ENCODE data around the gene CDC14A.

Gene CDC14A

GRCh38 chr1:100308777-100309176 lies 43.5 kb upstream of the CDC14A start:
- no peak for TF ChIP-seq CTCF (IDR thresholded peaks at IDR 0.05; ENCODE audit: low read depth, low read length, missing control alignments)
- DNase-seq (ENCODE audit: low read depth): no peak
- H3K4me3 ChIP-seq (ENCODE audit: low read depth, low read length): no peak overlapping the region

GRCh38 chr1:100309863-100310262 lies 42.4 kb upstream of the CDC14A start:
- DNase-seq (ENCODE audit: low read depth): no peak
- H3K4me3 ChIP-seq (ENCODE audit: low read depth, low read length): no peak overlapping the region
- TF ChIP-seq CTCF (IDR thresholded peaks at IDR 0.05; ENCODE audit: low read depth, low read length, missing control alignments): no peak

DNA sequence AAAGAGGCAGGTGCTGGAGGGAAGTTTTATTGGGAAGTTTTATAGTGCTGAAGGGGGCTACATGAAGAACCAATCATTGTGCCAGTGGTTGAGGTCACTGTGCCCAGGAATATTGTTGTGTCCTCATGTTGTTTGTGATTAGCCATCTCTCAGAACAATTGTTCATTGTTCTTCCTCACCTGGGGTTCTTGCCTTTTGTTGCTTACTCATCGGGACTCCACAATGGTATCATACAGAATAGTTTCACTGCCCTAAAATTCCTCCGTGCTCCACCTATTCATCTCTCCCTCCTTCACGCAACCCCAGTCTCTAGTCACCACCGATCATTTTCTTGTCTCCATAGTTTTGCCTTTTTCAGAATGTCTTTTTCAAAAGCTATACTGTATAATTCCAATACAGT lies 38.9 kb upstream of the CDC14A start:
- TF ChIP-seq CTCF (IDR thresholded peaks at IDR 0.05; ENCODE audit: low read depth, low read length, missing control alignments): no peak
- no peak for DNase-seq (ENCODE audit: low read depth)
- no peak overlapping the region for H3K4me3 ChIP-seq (ENCODE audit: low read depth, low read length)

DNA sequence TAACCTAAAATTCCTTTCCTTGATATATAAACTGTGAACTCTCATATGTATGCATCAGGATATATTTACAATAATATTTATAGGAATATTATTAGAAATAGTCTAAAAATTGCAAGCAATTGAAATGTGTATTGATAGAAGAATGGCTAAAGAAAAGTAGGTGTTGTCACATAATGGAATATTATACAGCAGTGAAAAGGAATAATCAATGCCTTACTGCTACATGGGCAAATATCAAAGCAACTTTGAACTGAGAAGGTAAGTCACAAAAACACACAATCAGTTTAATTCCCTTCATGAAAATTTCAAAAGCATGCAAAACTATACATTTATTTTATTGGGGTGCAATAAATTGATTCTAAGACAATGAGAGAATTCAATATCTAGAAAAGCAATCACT lies 35.7 kb upstream of the CDC14A start:
- DNase-seq (ENCODE audit: low read depth): no peak
- no peak overlapping the region for H3K4me3 ChIP-seq (ENCODE audit: low read depth, low read length)
- TF ChIP-seq CTCF (IDR thresholded peaks at IDR 0.05; ENCODE audit: low read depth, low read length, missing control alignments): no peak

DNA sequence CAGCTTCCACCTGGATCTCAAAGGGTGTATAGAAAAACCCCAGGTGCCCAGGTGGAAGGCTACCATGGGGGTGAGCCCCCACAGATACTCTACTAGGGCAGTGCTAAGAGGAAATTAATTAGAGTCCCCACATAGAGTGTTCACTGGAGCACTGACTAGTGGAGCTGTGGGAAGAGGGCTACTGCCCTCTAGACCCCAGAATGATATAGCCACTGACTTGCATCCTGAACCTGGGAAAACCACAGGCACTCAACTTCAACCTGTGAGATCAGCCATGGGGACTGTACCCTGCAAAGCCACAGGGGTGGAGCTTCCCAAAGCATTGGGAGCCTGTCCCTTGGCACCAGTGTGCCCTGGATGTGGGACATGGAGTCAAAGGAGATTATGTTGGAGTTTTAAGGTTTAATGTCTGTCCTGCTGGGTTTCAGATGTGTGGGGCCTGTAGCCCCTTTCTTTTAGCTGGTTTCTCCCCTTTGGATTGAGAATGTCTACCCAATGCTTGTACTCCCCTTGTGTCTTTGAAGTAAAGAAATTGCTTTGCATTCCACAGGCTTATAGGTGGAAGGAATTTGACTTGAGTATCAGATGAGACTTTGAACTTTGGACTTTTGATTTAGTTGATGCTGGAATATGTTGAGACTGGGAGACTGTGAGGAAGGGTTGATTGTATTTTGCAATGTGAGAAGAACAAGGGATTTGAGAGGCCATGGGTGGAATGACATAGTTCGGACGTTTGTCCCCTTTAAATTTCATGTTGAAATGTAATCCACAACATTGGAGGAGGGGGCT lies 31.8 kb upstream of the CDC14A start:
- no peak for DNase-seq (ENCODE audit: low read depth)
- no peak for TF ChIP-seq CTCF (IDR thresholded peaks at IDR 0.05; ENCODE audit: low read depth, low read length, missing control alignments)
- no peak overlapping the region for H3K4me3 ChIP-seq (ENCODE audit: low read depth, low read length)

DNA sequence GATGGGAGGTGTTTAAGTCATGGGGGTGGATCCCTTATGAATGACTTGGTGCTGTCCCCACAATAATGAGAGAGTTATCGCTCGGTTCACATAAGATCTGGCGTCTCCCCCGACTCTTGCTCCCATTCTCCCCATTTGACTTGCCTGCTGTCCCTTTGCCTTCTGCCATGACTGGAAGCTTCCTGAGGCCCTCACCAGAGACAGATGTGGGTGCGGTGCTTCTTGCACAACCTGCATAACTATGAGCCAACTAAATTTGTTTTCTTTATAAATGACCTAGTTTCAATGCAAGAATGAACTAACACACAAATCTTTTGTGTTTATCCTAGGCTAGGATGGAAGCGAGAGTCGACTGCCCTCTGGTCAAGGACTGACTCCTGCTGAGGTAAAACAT lies 31.2 kb upstream of the CDC14A start:
- DNase-seq (ENCODE audit: low read depth): no peak
- no peak overlapping the region for H3K4me3 ChIP-seq (ENCODE audit: low read depth, low read length)
- TF ChIP-seq CTCF (IDR thresholded peaks at IDR 0.05; ENCODE audit: low read depth, low read length, missing control alignments): no peak

- TF ChIP-seq CTCF (IDR thresholded peaks at IDR 0.05; ENCODE audit: low read depth, low read length, missing control alignments): no peak
- no peak for DNase-seq (ENCODE audit: low read depth)
- H3K4me3 ChIP-seq (ENCODE audit: low read depth, low read length): no peak overlapping the region
These were observed 30.8 kb upstream of the CDC14A start for GRCh38 chr1:100321506-100321905.

Measured in GM12864 (cell line).